Measurements from ENCODE around the gene FOXE3.

FOXE3 gene

GRCh38 chr1:47415728-47416318, at the start of gene FOXE3:
TSS of gene FOXE3 (plus strand) at chr1:47416285. CDS start at chr1:47416316, 31 bp downstream.
- DNase-seq = no peak

GRCh38 chr1:47367651-47368050, 48.4 kb upstream of the FOXE3 start:
- no peak for DNase-seq

GRCh38 chr1:47371016-47371517, 45.0 kb upstream of the FOXE3 start:
- DNase-seq = no peak

- DNase-seq = no peak
Measured at GRCh38 chr1:47374501-47374900, 41.6 kb upstream of the FOXE3 start.

GRCh38 chr1:47378147-47378546, 37.9 kb upstream of the FOXE3 start:
- no peak for DNase-seq

GRCh38 chr1:47380699-47381098, 35.4 kb upstream of the FOXE3 start:
- no peak for DNase-seq

- no peak for DNase-seq
Measured at GRCh38 chr1:47382399-47382983, 33.6 kb upstream of the FOXE3 start.

GRCh38 chr1:47384083-47384482, 32.0 kb upstream of the FOXE3 start:
- DNase-seq = no peak

GRCh38 chr1:47385020-47385419, 31.1 kb upstream of the FOXE3 start:
- no peak for DNase-seq

- no peak for DNase-seq
Measured at GRCh38 chr1:47386268-47386667, 29.8 kb upstream of the FOXE3 start.

GRCh38 chr1:47388030-47388890, 27.8 kb upstream of the FOXE3 start:
- DNase-seq = no peak

GRCh38 chr1:47388891-47389238, 27.2 kb upstream of the FOXE3 start:
- DNase-seq = peak; percentile 24

GRCh38 chr1:47389731-47390130, 26.4 kb upstream of the FOXE3 start:
- DNase-seq = no peak

GRCh38 chr1:47390843-47391242, 25.2 kb upstream of the FOXE3 start:
- DNase-seq = no peak

GRCh38 chr1:47393141-47393540, 22.9 kb upstream of the FOXE3 start:
- no peak for DNase-seq

- no peak for DNase-seq
Measured at GRCh38 chr1:47395433-47395832, 20.7 kb upstream of the FOXE3 start.

- DNase-seq = no peak
Measured at GRCh38 chr1:47396671-47397196, 19.4 kb upstream of the FOXE3 start.

- DNase-seq = no peak
Measured at GRCh38 chr1:47399138-47399845, 16.8 kb upstream of the FOXE3 start.

GRCh38 chr1:47399846-47400155, 16.3 kb upstream of the FOXE3 start:
- no peak for DNase-seq

- no peak for DNase-seq
Measured at GRCh38 chr1:47401761-47402160, 14.3 kb upstream of the FOXE3 start.

GRCh38 chr1:47402591-47402990, 13.5 kb upstream of the FOXE3 start:
- DNase-seq = no peak

GRCh38 chr1:47403321-47403910, 12.7 kb upstream of the FOXE3 start:
- no peak for DNase-seq

- DNase-seq = no peak
Measured at GRCh38 chr1:47405697-47406096, 10.4 kb upstream of the FOXE3 start.
